NCI-H748 (cell line): ENCODE data around the gene HLA-B.
"Not testable (repeated sequence)": the region's sequence is repeated elsewhere in the genome, so short reads cannot be mapped to it uniquely, and the experiment has no call there.

Experiments
- DNase-seq: peaks from one replicate; lab custom pipeline; 2025; ENCODE audit not compliant: unreplicated experiment; lab: John Stamatoyannopoulos, UW

Gene HLA-B

DNA sequence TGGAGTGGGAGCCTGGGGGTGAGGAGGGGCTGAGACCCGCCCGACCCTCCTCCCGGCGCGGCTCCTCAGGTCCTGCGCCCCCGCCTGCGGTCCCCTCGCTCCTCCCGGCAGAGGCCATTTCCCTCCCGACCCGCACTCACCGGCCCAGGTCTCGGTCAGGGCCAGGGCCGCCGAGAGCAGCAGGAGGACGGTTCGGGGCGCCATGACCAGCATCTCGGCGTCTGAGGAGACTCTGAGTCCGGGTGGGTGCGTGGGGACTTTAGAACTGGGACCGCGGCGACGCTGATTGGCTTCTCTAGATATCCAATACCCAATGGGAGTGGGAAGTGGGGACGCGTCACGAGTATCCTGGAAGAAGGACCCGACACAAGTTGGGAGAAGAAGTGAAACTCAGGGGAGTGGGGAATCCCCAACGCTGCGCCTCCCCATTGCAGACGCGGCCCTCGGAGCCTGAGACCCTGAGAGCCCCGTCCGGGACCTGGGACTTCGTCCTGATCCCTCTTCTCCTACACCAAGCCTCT, at the start of gene HLA-B:
Gene HLA-B (minus strand): TSS at position 234 of the 521 bp plus-strand sequence. CDS start 21 bp downstream, at position 213.
- DNase-seq, result peak; percentile 78

DNA sequence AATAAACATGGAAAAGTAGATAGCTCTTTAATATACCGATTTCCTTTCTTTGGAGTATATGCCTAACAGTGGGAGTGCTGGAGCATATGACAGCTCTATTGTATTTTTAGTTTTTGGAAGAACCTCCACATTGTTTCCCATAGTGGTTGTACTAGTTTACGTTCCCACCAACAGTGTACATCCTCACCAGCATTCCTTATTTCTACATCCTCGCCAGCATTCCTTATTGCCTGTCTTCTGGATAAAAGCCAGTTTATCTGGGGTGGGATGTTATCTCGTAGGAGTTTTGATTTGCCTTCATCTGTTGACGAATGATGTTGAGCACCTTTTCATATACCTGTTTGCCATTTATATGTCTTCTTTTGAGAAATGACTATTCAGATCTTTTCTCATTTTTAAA, 49.0 kb upstream of the HLA-B start:
- no peak for DNase-seq

DNA sequence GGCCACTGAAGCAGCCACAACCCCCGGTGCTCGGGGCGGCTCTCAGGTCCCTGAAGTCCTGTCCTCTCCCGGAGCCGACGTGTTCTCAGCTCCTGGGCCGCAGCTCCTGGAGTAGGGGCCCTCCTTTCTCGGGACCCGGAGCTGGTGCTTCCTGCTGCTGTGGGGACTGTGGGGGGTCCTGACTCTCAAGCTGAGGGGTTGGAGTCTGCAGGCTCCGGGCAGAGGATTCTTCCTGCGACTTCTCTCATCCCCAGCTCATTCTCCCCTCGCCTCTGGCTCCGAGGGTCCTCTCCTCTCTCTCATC, 47.0 kb upstream of the HLA-B start:
- DNase-seq, result not testable (repeated sequence)

DNA sequence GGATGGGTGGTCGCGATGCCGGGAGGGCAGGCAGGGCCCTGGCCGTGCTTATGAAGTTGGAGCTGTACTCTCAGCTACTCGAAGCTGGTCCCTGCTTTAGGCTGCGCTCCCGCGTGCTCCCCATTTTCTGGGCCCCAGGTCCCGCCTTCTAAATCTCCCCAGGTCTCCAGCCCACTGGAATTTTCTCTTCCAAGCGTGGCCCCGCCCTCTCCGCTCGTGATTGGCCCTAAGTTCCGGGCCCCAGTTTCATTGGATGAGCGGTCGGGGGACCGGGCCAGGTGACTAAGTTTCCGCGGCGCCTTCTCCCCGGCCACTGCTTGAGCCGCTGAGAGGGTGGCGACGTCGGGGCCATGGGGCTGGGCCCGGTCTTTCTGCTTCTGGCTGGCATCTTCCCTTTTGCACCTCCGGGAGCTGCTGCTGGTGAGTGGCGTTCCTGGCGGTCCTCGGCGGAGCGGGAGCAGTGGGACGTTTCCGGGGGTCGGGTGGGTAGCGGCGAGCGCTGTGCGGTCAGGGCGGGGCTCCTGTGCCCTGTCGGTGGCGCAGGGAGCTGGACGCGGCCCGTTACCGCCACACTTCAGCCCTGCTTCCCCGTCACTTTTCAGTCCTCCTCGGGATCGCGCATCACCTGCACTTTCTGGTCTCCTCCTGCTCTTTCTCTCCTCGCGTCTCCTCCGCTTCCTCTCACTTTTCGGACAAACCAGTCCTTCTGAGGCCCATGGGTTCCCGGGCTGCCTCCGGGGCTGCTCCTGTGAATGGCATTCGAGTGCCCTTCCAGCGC, 46.5 kb upstream of the HLA-B start, which contains the start of gene MICA:
Gene MICA (plus strand): TSS at position 313 of the 778 bp plus-strand sequence. CDS start 38 bp downstream, at position 351.
- DNase-seq, result peak; percentile 61

DNA sequence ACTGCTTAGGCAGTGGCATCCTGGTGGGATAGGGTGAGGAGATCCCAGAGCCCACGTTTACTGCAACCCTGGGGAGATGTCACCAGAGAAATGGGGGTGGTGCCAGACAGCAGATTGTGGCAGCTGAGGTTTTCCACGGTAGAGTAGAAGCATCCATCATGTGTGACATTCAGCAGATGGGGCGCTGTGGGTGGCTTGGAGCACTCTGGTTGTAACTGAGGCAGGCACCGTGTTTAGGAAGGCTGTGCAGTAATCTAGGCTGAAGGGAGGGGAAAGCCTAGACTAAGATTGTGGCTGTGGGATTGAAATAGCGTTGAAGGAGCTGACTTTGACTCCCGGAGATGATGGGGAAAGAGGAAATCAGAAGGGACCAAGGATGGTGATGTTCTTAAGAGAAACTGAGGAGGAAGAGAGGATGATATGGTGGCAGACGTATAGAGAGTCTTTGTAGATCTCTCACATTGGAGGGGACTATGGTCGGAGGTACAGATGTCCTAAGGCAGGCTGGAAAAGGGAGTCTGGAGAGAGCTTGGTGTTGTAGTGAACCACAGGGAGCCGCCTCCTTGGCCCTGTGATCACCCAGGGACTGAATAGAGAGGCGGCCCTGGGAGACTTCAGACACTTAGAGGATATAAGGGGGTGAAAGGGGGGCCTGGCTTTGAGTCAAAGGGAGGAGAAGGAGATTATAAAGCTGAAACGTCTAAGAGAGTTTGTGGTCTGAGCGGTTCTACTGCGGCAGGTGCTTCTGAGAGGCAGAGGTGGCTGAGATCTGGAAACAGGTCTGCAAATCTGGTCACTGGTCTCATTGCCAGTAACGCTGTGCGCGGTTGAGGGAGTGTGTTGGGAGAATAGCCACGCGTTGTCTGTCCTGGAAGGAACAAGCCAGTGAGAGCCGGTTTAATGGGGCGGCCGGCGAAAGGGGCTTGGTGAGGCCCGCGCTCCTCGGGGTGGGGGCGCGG, 45.6 kb upstream of the HLA-B start:
- DNase-seq, result peak; percentile 40

DNA sequence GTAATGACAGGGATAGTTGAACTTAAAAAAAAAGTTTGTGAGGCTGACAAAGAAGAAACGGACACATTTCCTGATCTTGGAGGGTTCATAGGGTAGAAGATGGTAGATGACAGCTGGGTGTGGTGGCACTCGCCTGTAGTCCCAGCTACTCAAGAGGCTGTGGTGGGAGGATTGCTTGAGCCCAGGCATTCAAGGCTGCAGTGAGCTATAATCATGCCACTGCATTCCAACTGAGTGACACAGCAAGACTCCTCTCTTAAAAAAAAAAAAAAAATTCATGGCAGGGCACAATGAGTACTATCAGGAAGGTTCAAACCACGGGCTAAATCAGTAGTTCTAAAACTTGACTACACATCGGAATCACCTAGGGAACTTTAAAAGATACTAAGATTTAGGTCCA, 44.4 kb upstream of the HLA-B start:
- no peak for DNase-seq

DNA sequence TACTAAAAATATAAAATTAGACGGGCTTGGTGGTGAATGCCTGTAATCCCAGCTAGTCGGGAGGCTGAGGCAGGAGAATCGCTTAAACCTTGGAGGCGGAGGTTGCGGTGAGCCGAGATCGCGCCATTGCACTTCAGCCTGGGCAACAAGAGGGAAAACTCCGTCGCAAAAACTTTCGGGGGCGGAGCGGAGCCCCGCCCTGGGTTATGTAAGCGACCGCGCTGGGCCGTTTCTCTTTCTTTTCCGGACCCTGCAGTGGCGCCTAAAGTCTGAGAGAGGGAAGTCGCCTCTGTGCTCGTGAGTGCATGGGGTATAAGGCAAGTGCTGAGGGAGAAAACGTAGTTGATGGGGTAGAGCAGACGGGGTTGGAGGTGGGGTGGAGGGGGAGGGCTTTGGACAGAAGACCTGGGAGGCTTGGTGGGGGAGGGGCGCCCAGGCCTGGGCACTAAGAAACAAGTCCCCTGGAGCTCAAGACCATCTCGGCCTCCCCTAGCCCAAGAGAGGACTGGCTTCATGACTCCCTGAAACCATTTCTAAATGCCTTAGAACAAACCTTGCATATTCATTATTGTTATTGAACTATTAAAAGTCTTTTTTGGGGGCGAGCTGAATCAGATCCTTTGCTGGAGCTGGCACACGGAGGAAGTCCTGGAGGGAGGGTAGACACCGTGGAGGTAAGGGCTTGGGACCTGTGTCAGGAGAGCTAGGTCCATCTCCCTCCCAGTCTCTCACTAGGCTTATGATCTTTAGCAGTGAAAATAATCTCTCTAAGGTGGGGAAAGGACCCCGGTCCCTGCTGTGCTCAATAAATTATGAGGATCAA, 43.7 kb upstream of the HLA-B start:
- no peak for DNase-seq

DNA sequence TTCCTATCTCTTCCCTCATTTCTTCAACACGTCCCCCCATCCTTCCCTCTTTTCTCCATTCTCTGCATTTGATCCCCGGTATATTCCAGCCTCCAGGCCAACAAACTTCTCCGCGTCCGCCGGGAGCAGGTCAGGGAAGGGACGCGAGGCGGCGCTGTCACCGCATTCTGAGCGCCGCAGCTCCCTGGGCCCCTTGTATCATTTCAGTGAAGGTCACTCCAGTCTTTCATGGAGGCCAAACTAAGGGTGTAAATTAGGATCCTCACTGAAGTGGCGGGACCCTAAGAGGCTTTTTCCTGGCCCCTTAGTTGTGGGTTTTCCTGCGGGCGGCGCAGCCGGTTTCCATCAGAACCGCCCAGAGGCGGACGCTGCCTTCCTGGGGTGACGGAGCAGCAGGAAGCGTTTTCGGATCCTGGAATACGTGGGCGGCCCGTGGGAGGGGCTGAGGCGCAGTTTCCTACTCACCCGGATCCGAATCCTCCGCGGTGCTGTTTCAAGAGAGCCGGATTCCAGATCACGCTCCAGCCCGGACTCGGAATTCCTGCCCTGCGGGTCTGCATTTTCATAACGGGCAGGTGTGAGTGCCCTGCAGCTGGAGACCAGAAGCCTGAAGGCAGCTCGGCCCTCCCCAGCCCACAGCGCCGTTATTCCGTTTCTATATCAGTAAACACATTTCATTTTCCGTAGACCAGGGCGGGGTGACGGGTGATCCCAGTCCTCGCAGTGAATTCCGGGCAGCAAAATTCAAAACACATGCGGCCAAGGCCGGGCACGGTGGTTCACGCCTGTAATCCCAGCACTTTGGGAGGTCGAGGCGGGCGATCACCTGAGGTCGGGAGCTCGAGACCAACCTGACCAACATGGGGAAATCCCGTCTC, 42.8 kb upstream of the HLA-B start:
- DNase-seq, result peak; percentile 70

DNA sequence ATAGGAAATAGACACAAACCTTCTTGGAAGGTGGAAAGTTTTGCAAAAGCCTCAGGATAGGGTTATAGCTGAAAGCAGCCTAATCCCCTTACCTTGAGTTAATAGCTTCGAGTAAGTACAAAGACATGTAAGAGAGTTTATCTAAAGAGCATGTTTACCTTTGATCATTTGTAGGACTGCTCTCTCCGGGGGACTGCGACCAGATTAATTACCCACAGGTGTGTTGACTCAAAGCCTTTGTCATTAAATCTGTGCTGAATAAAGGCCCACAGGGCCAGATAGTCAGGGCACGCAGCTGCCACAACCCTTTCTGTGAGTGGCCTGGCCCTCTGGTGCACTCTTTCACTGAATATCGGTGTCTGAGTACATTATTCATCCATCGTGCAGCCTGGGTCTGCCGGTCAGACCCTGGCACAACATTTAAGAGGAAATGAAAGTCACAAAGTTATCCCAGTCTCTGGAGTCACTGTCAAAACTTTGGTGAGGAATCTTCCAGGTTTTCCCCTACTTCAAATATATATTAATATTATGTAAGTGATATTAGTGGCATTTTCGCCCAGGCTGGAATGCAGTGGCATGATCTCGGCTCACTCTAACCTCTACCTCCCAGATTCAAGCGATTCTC, 41.0 kb upstream of the HLA-B start:
- DNase-seq, result peak; percentile 43

DNA sequence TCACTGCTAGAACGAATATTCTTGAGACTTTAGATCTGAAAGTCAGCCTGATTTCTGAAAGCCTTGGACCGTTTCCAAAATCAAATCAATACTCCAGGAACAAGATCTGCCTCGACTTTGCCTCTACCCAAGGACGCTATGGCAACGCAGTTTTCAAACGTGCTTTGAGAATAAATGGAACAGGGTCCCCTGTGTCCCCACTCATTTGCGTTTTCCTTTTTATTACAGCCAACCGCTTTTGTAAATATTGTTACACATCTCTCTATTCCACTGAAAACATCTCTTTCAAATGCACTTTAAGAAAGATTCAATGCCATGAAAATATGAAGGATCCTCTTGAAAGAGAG, 40.1 kb upstream of the HLA-B start:
- DNase-seq, result not testable (repeated sequence)

DNA sequence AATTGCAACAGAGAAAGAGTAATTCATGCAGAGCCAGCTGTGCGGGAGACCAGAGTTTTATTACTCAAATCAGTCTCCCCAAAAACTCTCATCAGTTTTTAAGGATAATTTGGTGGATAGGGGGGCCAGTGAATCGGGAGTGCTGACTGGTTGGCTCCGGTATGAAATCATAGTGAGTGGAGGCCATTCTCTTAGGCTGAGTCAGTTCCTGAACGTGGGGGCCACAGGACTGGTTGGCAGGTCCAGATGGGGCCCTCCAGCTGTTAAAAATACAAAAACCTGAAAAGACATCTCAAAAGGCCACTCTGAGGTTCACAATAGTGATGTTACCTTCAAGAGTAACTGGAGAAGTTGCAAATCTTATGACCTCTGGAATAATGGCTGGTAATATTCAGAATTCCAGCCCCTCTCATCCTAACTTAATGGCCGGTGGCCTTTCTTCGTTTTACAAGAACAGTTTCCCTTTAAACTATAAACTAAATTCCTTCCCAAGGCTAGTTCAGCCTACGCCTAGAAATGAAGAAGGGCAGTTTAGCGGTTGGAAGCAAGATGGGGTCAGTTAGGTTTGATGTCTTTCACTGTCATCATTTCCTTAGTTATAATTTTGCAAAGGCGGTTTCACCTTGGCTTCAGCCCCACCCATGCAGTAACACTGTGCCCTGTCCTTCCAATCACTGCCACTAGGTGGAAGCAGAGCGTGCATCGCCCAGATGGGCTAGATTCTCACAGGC, 39.6 kb upstream of the HLA-B start:
- DNase-seq, result peak; percentile 77

DNA sequence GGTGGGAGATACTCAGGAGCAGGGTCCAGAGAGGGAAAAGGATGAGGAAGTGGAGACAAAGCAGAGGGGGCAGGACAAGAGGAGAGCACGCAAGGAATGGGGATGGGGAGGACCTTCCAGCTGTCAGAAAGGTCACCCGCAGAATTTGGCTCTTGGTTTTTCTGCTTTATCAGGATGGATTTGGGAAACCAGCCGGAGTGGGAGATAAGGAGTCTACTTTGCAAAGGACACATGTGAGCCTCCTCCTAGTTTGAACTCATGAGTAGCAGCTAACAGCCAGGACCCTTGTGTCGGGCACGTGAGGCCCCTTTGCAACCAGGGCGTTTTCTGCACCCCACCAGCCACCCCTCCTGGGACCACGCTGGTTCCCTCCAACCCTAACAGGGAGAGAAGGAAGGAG, 38.9 kb upstream of the HLA-B start:
- no peak for DNase-seq

DNA sequence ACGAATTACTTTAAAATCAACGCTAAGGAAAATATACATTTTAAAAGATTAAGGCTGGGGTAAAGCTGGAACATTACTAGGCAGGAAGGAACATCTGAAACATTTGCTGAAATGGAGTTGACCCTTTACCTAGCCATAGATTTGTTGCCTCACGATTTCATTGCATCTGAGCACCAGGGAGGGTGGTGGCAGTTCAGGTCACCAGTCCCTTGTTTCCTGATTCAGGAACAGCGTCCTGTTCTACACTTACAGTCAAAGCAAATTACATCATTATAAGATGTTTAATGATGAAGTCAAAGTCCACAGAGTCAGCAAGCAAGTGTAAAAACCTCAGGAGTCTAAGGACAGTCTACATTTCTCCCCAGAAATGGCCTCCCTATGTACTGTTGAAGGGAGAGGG, 37.4 kb upstream of the HLA-B start:
- no peak for DNase-seq

DNA sequence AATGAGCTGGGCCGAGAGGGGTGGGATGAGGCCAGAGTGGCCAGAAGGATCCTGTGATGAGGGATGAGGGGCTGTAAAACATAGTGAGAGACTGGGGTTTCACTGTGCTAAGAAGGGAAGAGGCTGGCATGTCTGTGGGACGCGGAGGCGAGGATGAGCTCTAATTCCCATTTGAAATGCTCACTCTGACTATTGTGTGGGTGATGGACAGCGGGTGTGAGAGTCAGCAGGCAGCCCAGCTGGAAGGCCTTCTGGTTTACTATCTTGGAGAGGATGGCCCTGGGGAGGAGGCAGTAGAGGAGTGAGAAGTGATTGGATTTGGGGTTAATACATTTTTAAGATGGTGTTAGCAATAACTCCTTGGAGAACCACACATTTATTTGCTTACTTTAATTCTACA, 37.0 kb upstream of the HLA-B start:
- no peak for DNase-seq

DNA sequence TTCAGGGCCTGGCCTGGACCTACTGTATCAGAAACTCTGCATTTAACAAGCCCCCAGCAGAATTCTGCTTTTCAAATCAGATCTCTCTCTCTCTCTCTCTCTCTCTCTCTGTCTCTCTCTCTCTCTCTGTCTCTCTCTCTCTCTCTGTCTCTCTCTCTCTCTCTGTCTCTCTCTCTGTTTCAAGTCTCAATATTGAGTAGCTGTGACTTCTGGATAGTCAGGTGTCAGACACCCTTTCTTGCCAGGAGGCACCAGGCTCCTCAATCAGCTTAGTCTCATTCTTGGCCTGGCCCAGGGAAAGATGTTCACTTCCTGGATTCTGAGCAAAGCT, 32.8 kb upstream of the HLA-B start:
- DNase-seq, result not testable (repeated sequence)

DNA sequence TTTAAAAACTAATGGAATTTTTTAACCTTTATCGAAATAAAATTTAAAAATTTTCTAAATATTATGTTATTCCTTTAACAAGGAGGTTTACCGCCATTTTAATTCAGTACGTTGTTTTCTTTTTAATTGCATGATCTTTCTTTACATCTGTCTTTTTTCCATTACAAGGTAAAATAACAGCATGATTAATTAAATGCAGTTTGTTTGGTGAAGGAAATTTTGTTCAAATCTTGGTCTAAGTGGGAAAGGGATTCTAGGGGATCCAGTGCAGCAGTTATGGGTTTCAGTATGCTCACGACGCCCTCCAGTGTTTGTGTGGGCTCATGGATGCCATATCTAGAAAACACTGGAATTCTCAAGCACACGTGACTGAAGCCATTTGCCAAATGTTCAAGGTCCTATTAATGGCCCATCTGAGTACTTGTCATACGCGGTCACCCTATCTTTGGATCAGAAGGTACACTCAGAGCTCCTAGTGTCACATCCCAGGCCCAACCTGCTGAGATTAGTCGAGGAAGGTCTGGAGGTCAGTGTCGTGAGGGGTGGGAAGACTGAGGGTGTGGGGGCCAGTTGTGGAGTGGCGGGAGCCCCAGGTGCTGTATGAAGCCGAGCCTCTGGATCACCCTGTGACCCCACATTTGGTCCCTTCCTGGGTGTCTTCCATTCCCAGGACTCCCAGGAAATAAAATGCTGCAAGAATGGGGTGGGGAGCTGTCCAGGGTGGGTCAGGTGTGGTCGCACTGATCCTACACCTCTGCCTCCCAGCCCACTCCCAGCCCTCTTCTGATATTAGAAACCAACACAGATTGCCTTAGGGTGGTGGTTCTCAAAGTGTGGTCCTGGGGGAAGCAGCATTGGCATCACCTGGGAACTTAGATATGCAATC, 32.2 kb upstream of the HLA-B start:
- DNase-seq, result not testable (repeated sequence)

DNA sequence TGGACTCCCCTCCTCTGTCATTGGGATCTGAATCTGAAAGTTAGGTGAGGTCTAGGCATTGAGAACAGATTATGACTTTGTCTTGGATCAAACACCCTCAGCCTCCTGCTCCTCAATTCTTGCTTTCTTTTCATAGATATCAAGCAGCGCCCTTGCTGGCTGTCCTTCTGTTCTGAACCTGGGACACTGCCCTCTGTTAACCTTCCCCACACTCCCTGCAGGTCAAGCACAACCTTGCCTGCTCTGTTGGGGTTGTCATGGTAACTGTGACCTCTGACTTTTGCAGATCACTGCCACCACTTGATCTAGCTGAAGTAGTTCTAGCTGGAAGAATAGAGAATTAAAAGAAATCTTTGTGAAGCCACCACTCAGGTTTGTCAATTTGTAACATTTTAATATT, 30.0 kb upstream of the HLA-B start:
- DNase-seq, result no peak

DNA sequence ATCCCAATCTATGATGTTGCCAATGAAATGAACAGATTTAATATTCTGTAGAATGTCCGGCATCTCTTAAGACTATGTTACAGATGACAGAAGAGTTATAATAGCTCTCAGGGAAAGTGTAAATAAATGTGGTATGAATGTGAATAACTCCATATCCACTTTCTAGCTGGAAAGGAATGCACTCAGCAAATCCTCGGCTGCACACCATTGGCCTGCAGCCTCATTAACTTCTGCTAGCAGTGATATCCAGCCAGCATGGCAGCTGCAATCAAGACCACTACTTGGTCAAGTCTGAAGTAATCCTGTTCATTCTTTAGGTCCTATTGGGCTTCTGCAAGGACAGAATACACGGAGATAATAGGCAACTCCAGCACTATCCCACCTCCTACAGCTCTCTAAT, 29.1 kb upstream of the HLA-B start:
- no peak for DNase-seq
